NCI-H146 treated with DMSO at 0.1 percent for 48 hours (cell line): ENCODE results near the gene POLR3GL.

ENCODE experiments used
- DNase-seq: peaks from one replicate; lab custom pipeline; 2025; ENCODE audit not compliant: unreplicated experiment; lab: John Stamatoyannopoulos, UW

The POLR3GL gene

GRCh38 chr1:145991735-145992412 lies 27.4 kb downstream of the POLR3GL start:
- DNase-seq, result no peak

GRCh38 chr1:145992502-145992936 lies 28.0 kb downstream of the POLR3GL start:
- no peak for DNase-seq

GRCh38 chr1:145992958-145993617 lies 28.6 kb downstream of the POLR3GL start:
- DNase-seq, result no peak

GRCh38 chr1:145993618-145994390 lies 29.3 kb downstream of the POLR3GL start:
- no peak for DNase-seq

GRCh38 chr1:145994391-145995120 lies 30.1 kb downstream of the POLR3GL start:
- DNase-seq, result no peak

GRCh38 chr1:145995148-145995881 lies 30.8 kb downstream of the POLR3GL start:
- DNase-seq, result no peak

GRCh38 chr1:145995964-145996432 lies 31.5 kb downstream of the POLR3GL start:
- no peak for DNase-seq

- DNase-seq, result peak; percentile 96
Measured at GRCh38 chr1:145996433-145997015, 32.0 kb downstream of the POLR3GL start, which contains the start of gene TXNIP. Gene TXNIP, minus strand, starts transcription at chr1:145996579. Its CDS starts 313 bp downstream, at chr1:145996266.

GRCh38 chr1:145997016-145997717 lies 32.7 kb downstream of the POLR3GL start:
- peak; percentile 17 for DNase-seq

GRCh38 chr1:145997718-145998023 lies 33.2 kb downstream of the POLR3GL start:
- DNase-seq, result no peak

- no peak for DNase-seq
Measured at GRCh38 chr1:145999321-146000024, 35.0 kb downstream of the POLR3GL start.

GRCh38 chr1:146001709-146002108 lies 37.2 kb downstream of the POLR3GL start:
- DNase-seq, result no peak

GRCh38 chr1:146007489-146008133 lies 43.1 kb downstream of the POLR3GL start:
- no peak for DNase-seq

- no peak for DNase-seq
Measured at GRCh38 chr1:146010126-146010738, 45.7 kb downstream of the POLR3GL start.

- DNase-seq, result peak; percentile 81
Measured at GRCh38 chr1:146012703-146013558, 48.4 kb downstream of the POLR3GL start.

- DNase-seq, result no peak
Measured at GRCh38 chr1:146013559-146013922, 49.1 kb downstream of the POLR3GL start.

GRCh38 chr1:146016891-146017290 lies 52.4 kb downstream of the POLR3GL start:
- DNase-seq, result no peak
